A549 (cell line): ENCODE data around the gene RNF220.

ENCODE experiments used
- CBX8 ChIP-seq: fragments of 200-600 bp; sonication (generic); IDR thresholded peaks from 2 replicates; pipeline ENCODE4 v1.6.1; 2016
- EP300 ChIP-seq, 2 experiments: fragments of >200 bp; sonication (Bioruptor Twin); formaldehyde crosslinking; IDR thresholded peaks; 2 replicates in 1 of 2; 3 replicates in 1 of 2; pipeline ENCODE4 v1.6.1; 2016 to 2017
- JUN ChIP-seq, 2 experiments: fragments of >200 bp; sonication (Bioruptor Twin); formaldehyde crosslinking; IDR thresholded peaks; 2 replicates in 1 of 2; 3 replicates in 1 of 2; pipeline ENCODE4 v1.6.1; 2016 to 2017
- KDM1A ChIP-seq: fragments of 200-600 bp; sonication (generic); IDR thresholded peaks from 2 replicates; pipeline ENCODE4 v1.6.1; 2016; ENCODE audit warnings: low read depth, mild to moderate bottlenecking
- REST ChIP-seq: fragments of 200-600 bp; sonication (generic); IDR thresholded peaks from 2 replicates; pipeline ENCODE4 v1.6.1; 2016; ENCODE audit warnings: antibody characterized with exemption, mild to moderate bottlenecking, moderate library complexity
- RFX5 ChIP-seq: fragments of 450-650 bp; IDR thresholded peaks from 2 replicates; pipeline ENCODE4 v1.7.1; 2014; ENCODE audit warnings: antibody characterized with exemption, mild to moderate bottlenecking, moderate library complexity
- SREBF2 ChIP-seq: fragments of 450-650 bp; IDR thresholded peaks from 2 replicates; pipeline ENCODE4 v1.6.1; 2014; ENCODE audit warnings: mild to moderate bottlenecking, moderate library complexity
- TF ChIP-seq, protein P1 (sequence below): fragments of >200 bp; sonication (Bioruptor Twin); formaldehyde crosslinking; IDR thresholded peaks from 3 replicates; pipeline ENCODE4 v1.5.1; 2016
- TF ChIP-seq, protein P2 (sequence below): fragments of 450-650 bp; IDR thresholded peaks from 2 replicates; pipeline ENCODE4 v1.6.1; 2014; ENCODE audit warnings: antibody characterized with exemption

DNA sequence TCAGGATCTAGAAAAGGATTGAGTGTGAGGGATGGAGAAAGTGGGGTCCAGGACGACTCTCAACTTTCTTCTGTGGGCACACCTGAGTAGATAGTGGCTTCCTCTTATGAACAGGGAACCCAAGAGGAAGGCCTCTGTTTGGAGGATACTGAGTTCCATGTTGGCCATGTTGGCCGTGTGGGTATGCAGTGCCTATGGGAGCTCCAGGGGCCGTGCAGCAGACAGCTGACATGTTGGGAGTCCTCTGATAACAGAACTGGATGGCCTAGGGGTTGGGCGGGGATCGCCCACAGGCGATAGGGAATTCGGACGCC lies 226.2 kb downstream of the RNF220 start:
- TF ChIP-seq, protein P1, sequence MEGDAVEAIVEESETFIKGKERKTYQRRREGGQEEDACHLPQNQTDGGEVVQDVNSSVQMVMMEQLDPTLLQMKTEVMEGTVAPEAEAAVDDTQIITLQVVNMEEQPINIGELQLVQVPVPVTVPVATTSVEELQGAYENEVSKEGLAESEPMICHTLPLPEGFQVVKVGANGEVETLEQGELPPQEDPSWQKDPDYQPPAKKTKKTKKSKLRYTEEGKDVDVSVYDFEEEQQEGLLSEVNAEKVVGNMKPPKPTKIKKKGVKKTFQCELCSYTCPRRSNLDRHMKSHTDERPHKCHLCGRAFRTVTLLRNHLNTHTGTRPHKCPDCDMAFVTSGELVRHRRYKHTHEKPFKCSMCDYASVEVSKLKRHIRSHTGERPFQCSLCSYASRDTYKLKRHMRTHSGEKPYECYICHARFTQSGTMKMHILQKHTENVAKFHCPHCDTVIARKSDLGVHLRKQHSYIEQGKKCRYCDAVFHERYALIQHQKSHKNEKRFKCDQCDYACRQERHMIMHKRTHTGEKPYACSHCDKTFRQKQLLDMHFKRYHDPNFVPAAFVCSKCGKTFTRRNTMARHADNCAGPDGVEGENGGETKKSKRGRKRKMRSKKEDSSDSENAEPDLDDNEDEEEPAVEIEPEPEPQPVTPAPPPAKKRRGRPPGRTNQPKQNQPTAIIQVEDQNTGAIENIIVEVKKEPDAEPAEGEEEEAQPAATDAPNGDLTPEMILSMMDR, result no peak
- no peak for TF ChIP-seq JUN (IDR thresholded peaks at IDR 0.05)
- TF ChIP-seq, protein P2, sequence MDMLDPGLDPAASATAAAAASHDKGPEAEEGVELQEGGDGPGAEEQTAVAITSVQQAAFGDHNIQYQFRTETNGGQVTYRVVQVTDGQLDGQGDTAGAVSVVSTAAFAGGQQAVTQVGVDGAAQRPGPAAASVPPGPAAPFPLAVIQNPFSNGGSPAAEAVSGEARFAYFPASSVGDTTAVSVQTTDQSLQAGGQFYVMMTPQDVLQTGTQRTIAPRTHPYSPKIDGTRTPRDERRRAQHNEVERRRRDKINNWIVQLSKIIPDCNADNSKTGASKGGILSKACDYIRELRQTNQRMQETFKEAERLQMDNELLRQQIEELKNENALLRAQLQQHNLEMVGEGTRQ, result no peak
- TF ChIP-seq EP300 (IDR thresholded peaks at IDR 0.05), result no peak
- no peak for TF ChIP-seq REST
- TF ChIP-seq RFX5, result no peak
- TF ChIP-seq SREBF2, result no peak
- no peak for TF ChIP-seq CBX8
- no peak for TF ChIP-seq KDM1A
